Neutrophil (primary cell): ENCODE results near the gene NPHP4.

Source experiments
- H3K27ac ChIP-seq: fragments of 200-600 bp; sonication (generic); 2 replicates; pipeline ENCODE4 v1.5.1; 2016; ENCODE audit warnings: mild to moderate bottlenecking, moderate library complexity
- H3K27me3 ChIP-seq: fragments of 200-600 bp; sonication (generic); 2 replicates; pipeline ENCODE4 v1.6.0; 2016; ENCODE audit warnings: mild to moderate bottlenecking
- H3K36me3 ChIP-seq: fragments of 200-600 bp; sonication (generic); 2 replicates; pipeline ENCODE4 v1.5.1; 2017
- H3K4me1 ChIP-seq, 2 experiments: fragments of 200-600 bp in 1 of 2; sonication (generic) in 1 of 2; 1 replicate in 1 of 2; 2 replicates in 1 of 2; pipeline versions ENCODE4 v1.5.1 to v1.6.1; 2013 to 2016; ENCODE audit warnings: low read depth in 1 of 2, low read length in 1 of 2, mild to moderate bottlenecking in 1 of 2, moderate library complexity in 1 of 2; ENCODE audit not compliant: control insufficient read depth in 1 of 2, insufficient read depth in 1 of 2
- H3K4me3 ChIP-seq, 2 experiments: fragments of 200-600 bp in 1 of 2; sonication (generic) in 1 of 2; 1 replicate in 1 of 2; 2 replicates in 1 of 2; pipeline ENCODE4 v1.5.1; 2013 to 2016; ENCODE audit warnings: low read depth in 1 of 2, low read length in 1 of 2, mild to moderate bottlenecking in 1 of 2, moderate library complexity in 1 of 2
- H3K9me3 ChIP-seq: fragments of 200-600 bp; sonication (generic); 2 replicates; pipeline ENCODE4 v1.5.1; 2016
- TF ChIP-seq, protein P1 (sequence below): fragments of 200-600 bp; sonication (generic); IDR thresholded peaks from 2 replicates; pipeline ENCODE4 v1.5.1; 2016; ENCODE audit warnings: antibody characterized with exemption

Gene NPHP4

DNA sequence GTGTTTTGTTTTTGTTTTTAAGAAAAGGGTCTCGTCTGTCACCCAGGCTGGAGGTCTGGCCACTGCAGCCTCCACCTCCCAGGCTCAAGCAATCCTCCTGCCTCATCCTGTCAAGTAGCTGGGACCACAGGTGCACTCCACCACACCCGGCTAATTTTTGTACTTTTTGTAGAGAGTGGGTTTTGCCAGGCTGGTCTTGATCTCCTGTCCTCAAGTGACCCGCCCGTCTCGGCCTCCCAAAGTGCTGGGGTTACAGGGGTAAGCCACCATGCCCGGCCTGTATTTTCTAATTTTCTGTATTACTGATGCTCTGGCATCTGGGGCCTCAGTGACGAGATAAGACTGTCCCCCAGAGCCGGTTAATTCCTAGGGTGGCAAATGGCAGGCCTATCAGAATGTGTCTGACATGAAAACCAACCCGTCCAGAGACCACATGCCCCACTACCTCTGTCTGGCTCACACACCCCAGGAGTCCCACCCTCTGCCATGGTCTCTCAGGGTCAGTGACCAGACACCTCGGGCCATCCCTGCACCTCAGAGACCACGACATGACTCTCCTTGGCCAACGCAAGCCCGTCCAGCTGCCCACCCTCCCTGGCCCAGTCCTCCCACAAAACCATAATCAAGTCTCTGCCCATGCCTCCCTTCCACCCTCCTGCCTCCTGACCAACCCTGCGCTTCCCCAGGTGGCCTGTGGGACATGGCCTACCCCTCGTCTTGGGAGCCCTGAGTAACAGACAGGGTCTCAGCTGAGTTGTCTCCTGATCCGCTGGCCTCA lies 12.5 kb downstream of the NPHP4 start:
- H3K27ac ChIP-seq: peak overlapping the region; percentile 83
- TF ChIP-seq, protein P1, sequence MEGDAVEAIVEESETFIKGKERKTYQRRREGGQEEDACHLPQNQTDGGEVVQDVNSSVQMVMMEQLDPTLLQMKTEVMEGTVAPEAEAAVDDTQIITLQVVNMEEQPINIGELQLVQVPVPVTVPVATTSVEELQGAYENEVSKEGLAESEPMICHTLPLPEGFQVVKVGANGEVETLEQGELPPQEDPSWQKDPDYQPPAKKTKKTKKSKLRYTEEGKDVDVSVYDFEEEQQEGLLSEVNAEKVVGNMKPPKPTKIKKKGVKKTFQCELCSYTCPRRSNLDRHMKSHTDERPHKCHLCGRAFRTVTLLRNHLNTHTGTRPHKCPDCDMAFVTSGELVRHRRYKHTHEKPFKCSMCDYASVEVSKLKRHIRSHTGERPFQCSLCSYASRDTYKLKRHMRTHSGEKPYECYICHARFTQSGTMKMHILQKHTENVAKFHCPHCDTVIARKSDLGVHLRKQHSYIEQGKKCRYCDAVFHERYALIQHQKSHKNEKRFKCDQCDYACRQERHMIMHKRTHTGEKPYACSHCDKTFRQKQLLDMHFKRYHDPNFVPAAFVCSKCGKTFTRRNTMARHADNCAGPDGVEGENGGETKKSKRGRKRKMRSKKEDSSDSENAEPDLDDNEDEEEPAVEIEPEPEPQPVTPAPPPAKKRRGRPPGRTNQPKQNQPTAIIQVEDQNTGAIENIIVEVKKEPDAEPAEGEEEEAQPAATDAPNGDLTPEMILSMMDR: no peak
- no peaks in the 10 kb centered on the region for H3K9me3 ChIP-seq

DNA sequence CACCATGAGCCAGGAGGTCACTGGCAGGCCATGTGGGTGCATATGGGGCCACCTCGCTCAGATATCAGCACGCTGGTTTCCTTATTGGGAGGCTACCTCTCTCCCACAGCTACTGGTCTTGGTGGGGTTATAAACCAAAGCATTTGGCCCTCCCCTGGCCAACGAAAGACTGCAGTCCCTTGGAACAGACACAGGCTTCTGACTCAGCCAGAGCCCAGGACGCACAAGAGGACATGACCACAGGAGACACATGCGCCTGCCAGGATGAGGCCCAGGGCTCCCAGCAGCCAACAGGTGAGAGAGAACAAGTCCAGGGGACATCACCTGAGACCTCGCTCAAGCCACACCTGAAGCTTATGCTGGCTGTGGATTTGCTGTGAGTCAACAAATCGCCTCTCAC lies 13.8 kb downstream of the NPHP4 start:
- Histone ChIP-seq H3K36me3 (no peaks in the 10 kb centered on the region), H3K27ac (peak overlapping the region; percentile 83), H3K9me3 (no peaks in the 10 kb centered on the region), H3K4me1 (peaks cover 74 to 79% of the 10 kb centered on the region in 2 experiments), H3K4me3 (no peak overlapping the region), H3K27me3 (no peaks in the 10 kb centered on the region)
- TF ChIP-seq, protein P1: no peak

More for the DNA sequence above, 12.5 kb downstream of the NPHP4 start:
- no peak overlapping the region for H3K4me3 ChIP-seq
- H3K4me1 ChIP-seq: peaks cover 74 to 78% of the 10 kb centered on the region in 2 experiments
- no peaks in the 10 kb centered on the region for H3K27me3 ChIP-seq
- no peaks in the 10 kb centered on the region for H3K36me3 ChIP-seq

DNA sequence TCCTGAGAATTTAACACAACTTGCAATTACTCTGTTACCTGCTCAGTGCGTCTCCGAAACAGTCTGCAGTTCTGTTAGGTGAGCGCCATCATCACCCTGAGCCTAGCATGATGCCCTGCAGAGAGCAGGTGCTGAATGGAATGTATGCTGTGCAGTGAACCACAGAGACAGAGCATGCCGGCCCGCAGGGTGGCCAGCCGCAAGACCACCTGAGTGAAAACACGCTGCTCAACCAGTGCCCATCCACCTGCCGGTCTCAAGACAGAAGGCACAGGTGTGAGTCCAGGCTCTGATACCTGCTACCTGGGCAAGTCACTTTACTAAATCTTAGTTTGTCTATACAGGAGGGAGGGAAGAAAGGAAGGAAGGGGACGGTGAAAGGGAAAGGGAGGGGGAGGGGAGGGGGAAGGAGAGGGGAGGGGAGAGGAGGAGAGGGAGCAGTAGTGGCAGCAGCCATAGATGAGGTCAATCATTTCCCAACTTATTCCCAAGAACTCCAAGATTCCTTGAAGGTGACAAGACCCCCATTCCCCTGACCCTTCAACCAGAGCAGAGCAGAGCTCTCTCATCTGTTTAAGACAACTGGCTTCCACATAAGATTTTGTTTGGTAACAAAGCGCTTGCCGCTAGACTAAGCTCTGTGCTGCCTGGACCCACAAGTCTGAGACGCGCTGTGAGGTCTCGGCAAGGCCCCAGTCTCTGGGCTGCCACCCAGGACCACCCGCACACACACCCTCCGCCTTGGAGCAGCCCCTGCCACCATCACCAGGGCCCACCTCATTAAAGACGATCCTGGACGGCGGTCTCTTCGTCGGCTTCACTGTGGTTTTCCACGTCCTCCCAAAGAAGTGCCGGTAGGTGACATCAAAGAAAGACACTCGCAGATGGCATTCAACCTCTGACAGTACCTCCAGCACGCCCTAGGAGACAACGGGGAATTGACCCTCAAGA lies 14.5 kb downstream of the NPHP4 start:
- no peak overlapping the region for H3K4me3 ChIP-seq
- H3K9me3 ChIP-seq: no peaks in the 10 kb centered on the region
- peak overlapping the region; percentile 83 for H3K27ac ChIP-seq
- H3K4me1 ChIP-seq: peaks cover 73 to 79% of the 10 kb centered on the region in 2 experiments
- H3K27me3 ChIP-seq: no peaks in the 10 kb centered on the region
- TF ChIP-seq, protein P1: no peak
- no peaks in the 10 kb centered on the region for H3K36me3 ChIP-seq

DNA sequence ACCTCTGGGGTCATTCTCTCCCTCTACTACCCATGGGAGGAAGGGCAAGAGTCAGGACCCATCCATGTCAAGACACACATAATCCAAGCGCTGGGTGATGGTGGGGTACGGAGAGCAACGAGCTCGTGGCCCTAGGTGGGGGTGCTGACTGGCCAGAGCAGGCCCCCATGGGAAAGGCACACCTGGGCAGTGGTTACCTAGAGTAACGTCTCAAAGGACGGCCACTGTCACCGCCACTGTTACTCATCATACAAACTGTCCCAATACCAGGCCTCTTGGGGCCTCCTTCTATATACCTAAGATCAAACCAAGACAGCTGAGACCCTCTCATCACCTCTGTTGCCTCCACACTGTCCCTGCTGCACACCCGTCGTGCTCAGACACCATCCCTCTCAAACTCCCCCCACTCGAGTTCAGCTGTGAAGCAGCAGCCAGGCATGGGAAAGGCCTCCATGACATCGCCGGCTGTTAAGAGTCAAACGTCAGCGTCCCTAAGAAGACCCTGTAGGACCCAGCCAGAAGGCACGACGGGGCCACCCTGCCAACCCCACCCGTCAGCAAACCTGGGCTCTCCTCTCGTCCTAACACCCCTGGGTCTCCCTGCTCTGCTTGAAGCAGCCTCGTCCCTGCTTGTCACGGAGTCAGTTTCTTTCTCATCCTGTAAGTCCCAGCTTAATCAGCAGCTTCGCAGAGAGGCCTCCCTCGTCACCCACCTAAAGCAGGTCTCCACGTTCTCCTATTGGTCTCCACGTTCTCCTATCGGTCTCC lies 15.3 kb downstream of the NPHP4 start:
- TF ChIP-seq, protein P1: no peak
- Histone ChIP-seq H3K36me3 (no peaks in the 10 kb centered on the region), H3K27me3 (no peaks in the 10 kb centered on the region), H3K4me3 (no peak overlapping the region), H3K27ac (peak overlapping the region; percentile 83), H3K4me1 (peaks cover 65 to 70% of the 10 kb centered on the region in 2 experiments), H3K9me3 (no peaks in the 10 kb centered on the region)

DNA sequence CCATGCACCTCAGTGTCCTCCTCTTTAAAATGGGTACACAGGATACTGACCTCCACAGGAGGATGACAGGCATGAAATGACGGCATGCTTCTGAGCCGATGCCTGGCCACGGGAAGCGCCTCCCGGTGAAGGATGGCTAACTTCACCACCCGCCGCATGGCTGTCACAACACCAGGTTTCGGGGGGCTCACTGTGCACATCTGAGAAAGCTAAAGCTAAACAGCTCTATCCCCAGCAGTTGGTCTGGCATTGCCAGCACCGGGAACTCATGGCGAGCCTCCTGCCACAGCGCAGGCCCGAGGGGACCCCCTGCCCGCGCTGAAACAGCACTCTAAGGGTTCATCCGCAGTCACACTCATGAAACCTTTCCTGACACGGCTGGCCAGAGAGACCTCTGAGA lies 16.0 kb downstream of the NPHP4 start:
- Histone ChIP-seq H3K4me3 (peak overlapping the region; percentile 44 to 48), H3K27me3 (no peaks in the 10 kb centered on the region), H3K9me3 (no peaks in the 10 kb centered on the region), H3K4me1 (peaks cover 58 to 64% of the 10 kb centered on the region in 2 experiments), H3K36me3 (no peaks in the 10 kb centered on the region), H3K27ac (peak overlapping the region; percentile 83)
- TF ChIP-seq, protein P1: no peak
